ENCODE results near the gene COL6A1.

- TF ChIP-seq CEBPB (IDR thresholded peaks at IDR 0.05; ENCODE audit: low read depth) = no peak
- TF ChIP-seq SIN3A (IDR thresholded peaks at IDR 0.05; ENCODE audit: low read depth) = no peak
- no peak for TF ChIP-seq ZBTB33 (IDR thresholded peaks at IDR 0.05; ENCODE audit: extremely low read depth, insufficient replicate concordance, low read length)
- no peak for TF ChIP-seq ELF1 (IDR thresholded peaks at IDR 0.05; ENCODE audit: borderline replicate concordance, low read depth)
- no peak for TF ChIP-seq POLR2A (IDR thresholded peaks at IDR 0.05; ENCODE audit: borderline replicate concordance, extremely low read depth, insufficient read depth, insufficient read length)
- no peak for TF ChIP-seq CTCF (IDR thresholded peaks at IDR 0.05 in 2 of 3, conservative IDR thresholded peaks at IDR 0.05 in 1 of 3; ENCODE audit: borderline replicate concordance in 1 of 3, insufficient read depth in 1 of 3, low read depth in 2 of 3, low read length in 2 of 3)
- no peak for TF ChIP-seq ZNF274 (IDR thresholded peaks at IDR 0.05; ENCODE audit: low read depth, low read length)
Measured at GRCh38 chr21:45938811-45939520, 42.6 kb upstream of the COL6A1 start.
